ENCODE data around the gene LSP1.

LSP1 gene

GRCh38 chr11:1858154-1858553 lies 5.3 kb downstream of the LSP1 start:
- TF ChIP-seq CTCF (IDR thresholded peaks at IDR 0.05; ENCODE audit: insufficient read depth, low read depth, low read length, missing control alignments) = no peak
- H3K4me3 ChIP-seq (ENCODE audit: low read depth, low read length) = no peak overlapping the region
- DNase-seq (ENCODE audit: low read depth) = no peak

GRCh38 chr11:1858576-1858975 lies 5.7 kb downstream of the LSP1 start:
- no peak for TF ChIP-seq CTCF (IDR thresholded peaks at IDR 0.05; ENCODE audit: insufficient read depth, low read depth, low read length, missing control alignments)
- no peak for DNase-seq (ENCODE audit: low read depth)
- no peak overlapping the region for H3K4me3 ChIP-seq (ENCODE audit: low read depth, low read length)

GRCh38 chr11:1859004-1859403 lies 6.1 kb downstream of the LSP1 start:
- H3K4me3 ChIP-seq (ENCODE audit: low read depth, low read length) = no peak overlapping the region
- DNase-seq (ENCODE audit: low read depth) = no peak
- no peak for TF ChIP-seq CTCF (IDR thresholded peaks at IDR 0.05; ENCODE audit: insufficient read depth, low read depth, low read length, missing control alignments)

- no peak for TF ChIP-seq CTCF (IDR thresholded peaks at IDR 0.05; ENCODE audit: insufficient read depth, low read depth, low read length, missing control alignments)
- DNase-seq (ENCODE audit: low read depth) = no peak
These were observed 7.2 kb downstream of the LSP1 start for GRCh38 chr11:1860108-1860507.

GRCh38 chr11:1861435-1862411 lies 8.8 kb downstream of the LSP1 start:
- H3K4me3 ChIP-seq (ENCODE audit: low read depth, low read length) = no peak overlapping the region
- TF ChIP-seq CTCF (IDR thresholded peaks at IDR 0.05; ENCODE audit: insufficient read depth, low read depth, low read length, missing control alignments) = no peak
- no peak for DNase-seq (ENCODE audit: low read depth)

More at GRCh38 chr11:1860108-1860507, 7.2 kb downstream of the LSP1 start:
- H3K4me3 ChIP-seq (ENCODE audit: low read depth, low read length) = no peak overlapping the region

GRCh38 chr11:1862588-1863351 lies 9.9 kb downstream of the LSP1 start:
- no peak for TF ChIP-seq CTCF (IDR thresholded peaks at IDR 0.05; ENCODE audit: insufficient read depth, low read depth, low read length, missing control alignments)
- no peak for DNase-seq (ENCODE audit: low read depth)
- no peak overlapping the region for H3K4me3 ChIP-seq (ENCODE audit: low read depth, low read length)
